BE2C (cell line): ENCODE data around the gene MSLN.

Experiments
- DNase-seq: peaks from one replicate; pipeline ENCODE4 v3.0.0-alpha.2; 2020
- H3K27me3 ChIP-seq: fragments of 250-450 bp; sonication (Bioruptor Pico); 2 replicates; pipeline ENCODE4 v1.5.1; 2020; ENCODE audit warnings: mild to moderate bottlenecking
- H3K36me3 ChIP-seq: fragments of 250-450 bp; sonication (Bioruptor Pico); 2 replicates; pipeline ENCODE4 v1.5.1; 2020; ENCODE audit warnings: mild to moderate bottlenecking
- H3K4me1 ChIP-seq: fragments of 250-450 bp; sonication (Bioruptor Pico); 2 replicates; pipeline ENCODE4 v1.5.1; 2020
- H3K4me3 ChIP-seq: 2 replicates; pipeline ENCODE4 v1.5.1; 2011; ENCODE audit warnings: low read depth, low read length
- H3K9me3 ChIP-seq: fragments of 250-450 bp; sonication (Bioruptor Pico); 2 replicates; pipeline ENCODE4 v1.5.1; 2020
- TF ChIP-seq, protein P1 (sequence below): IDR thresholded peaks from 2 replicates; pipeline ENCODE4 v1.5.1; 2012; ENCODE audit warnings: mild to moderate bottlenecking, low read depth, low read length

The MSLN gene

DNA sequence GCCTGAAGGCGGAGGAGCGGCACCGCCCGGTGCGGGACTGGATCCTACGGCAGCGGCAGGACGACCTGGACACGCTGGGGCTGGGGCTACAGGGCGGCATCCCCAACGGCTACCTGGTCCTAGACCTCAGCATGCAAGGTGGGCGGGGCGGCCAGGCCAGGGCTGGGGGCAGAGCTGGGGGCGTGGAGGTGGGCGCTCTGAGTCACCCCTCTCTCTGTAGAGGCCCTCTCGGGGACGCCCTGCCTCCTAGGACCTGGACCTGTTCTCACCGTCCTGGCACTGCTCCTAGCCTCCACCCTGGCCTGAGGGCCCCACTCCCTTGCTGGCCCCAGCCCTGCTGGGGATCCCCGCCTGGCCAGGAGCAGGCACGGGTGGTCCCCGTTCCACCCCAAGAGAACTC is 7.9 kb downstream of the MSLN start:
- H3K36me3 ChIP-seq = no peaks in the 10 kb centered on the region
- no peaks in the 10 kb centered on the region for H3K4me1 ChIP-seq
- H3K4me3 ChIP-seq = no peak overlapping the region
- no peaks in the 10 kb centered on the region for H3K27me3 ChIP-seq
- H3K9me3 ChIP-seq = no peaks in the 10 kb centered on the region
- no peak for DNase-seq
- TF ChIP-seq, protein P1, sequence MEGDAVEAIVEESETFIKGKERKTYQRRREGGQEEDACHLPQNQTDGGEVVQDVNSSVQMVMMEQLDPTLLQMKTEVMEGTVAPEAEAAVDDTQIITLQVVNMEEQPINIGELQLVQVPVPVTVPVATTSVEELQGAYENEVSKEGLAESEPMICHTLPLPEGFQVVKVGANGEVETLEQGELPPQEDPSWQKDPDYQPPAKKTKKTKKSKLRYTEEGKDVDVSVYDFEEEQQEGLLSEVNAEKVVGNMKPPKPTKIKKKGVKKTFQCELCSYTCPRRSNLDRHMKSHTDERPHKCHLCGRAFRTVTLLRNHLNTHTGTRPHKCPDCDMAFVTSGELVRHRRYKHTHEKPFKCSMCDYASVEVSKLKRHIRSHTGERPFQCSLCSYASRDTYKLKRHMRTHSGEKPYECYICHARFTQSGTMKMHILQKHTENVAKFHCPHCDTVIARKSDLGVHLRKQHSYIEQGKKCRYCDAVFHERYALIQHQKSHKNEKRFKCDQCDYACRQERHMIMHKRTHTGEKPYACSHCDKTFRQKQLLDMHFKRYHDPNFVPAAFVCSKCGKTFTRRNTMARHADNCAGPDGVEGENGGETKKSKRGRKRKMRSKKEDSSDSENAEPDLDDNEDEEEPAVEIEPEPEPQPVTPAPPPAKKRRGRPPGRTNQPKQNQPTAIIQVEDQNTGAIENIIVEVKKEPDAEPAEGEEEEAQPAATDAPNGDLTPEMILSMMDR = no peak

DNA sequence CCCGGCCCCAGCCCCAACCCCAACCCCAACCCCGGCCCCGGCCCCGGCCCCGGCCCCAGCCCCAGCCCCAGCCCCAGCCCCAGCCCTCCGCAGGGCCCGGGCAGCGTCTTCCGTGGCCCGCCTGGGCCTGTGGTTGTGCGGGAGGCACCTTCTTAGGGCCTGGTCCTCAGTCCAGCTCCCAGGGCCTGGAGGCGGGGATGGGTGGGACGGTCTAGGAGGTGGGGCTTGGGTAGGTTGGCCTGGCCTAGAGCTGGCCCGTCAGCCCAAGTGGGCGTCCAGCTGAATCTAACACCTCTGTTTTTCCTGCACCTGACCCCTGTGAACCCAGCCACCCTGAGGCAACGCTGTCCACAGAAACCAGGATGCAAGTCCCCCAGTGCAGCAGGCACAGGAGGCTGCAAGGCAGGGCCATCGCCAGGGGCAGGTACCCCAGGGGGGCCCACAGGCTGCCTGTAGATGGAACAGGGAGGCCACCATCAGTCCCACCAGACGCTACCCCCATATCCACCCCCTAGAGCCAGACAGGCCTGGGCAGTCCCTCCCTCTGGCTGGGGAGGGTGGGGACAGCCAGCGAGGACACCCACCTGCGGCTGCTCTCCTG is 8.8 kb downstream of the MSLN start:
- no peaks in the 10 kb centered on the region for H3K27me3 ChIP-seq
- no peaks in the 10 kb centered on the region for H3K36me3 ChIP-seq
- DNase-seq = no peak
- no peaks in the 10 kb centered on the region for H3K4me1 ChIP-seq
- no peak overlapping the region for H3K4me3 ChIP-seq
- H3K9me3 ChIP-seq = no peaks in the 10 kb centered on the region
- TF ChIP-seq, protein P1 = no peak

DNA sequence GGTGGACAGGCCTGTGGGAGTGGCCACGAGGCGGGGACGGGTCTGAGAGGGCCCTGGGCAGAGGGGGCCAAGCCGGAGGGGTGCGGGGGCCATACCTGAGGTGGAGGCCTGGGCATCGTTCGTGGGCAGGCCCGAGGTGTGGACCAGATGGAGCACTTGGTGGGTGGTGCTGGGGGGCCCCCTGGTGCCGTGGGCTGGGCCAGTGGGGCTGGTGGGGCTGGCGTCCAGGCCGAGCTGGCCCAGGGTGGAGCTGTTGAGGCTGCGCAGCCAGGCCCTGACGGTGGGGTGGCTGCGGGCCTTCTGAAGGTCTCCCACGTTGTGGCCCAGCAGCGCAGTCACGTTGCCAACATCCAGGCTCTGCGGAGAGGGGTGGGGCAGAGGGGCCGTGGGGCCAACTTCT is 9.4 kb downstream of the MSLN start:
- DNase-seq = no peak
- Histone ChIP-seq H3K4me1 (no peaks in the 10 kb centered on the region), H3K36me3 (no peaks in the 10 kb centered on the region), H3K27me3 (no peaks in the 10 kb centered on the region), H3K9me3 (no peaks in the 10 kb centered on the region), H3K4me3 (no peak overlapping the region)
- TF ChIP-seq, protein P1 = no peak

DNA sequence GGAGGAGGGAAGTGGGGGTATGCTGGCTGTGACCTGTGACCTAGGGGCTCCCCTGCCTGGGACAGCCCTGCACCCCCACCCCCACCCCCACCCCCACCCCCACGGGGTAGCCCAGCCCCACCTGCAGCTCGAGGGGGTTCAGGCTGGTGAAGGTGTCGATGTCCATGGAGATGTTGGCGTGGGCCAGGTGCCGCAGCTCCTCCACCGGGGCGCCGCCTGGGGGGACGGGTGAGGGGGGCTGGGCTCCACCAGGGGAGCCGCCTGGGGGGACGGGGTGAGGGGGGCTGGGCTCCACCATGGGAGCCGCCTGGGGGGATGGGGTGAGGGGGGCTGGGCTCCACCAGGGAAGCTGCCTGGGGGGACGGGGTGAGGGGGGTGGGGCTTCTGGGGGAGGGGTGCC is 9.9 kb downstream of the MSLN start:
- no peak overlapping the region for H3K4me3 ChIP-seq
- H3K27me3 ChIP-seq = no peaks in the 10 kb centered on the region
- no peaks in the 10 kb centered on the region for H3K9me3 ChIP-seq
- no peak for DNase-seq
- TF ChIP-seq, protein P1 = no peak
- no peaks in the 10 kb centered on the region for H3K36me3 ChIP-seq
- H3K4me1 ChIP-seq = no peaks in the 10 kb centered on the region

DNA sequence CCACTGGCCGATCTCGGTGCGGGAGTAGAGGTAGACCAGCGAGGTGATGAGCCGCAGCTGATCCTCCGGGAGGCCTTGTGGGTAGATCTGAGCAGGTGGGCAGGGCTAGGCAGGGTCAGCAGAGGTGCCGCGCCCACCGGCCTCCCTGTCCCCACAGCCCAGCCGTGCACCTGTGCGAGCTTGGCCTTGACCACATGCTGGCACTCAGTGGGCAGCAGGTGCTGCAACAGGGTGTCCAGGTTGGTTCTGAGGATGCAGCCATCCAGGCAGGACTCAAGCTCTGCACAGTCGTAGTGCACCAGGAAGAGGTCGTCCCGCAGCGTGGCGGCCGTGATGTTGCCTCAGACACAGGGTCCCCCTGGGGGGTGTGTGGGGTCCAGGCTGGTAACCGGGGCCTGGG is 12.4 kb downstream of the MSLN start:
- TF ChIP-seq, protein P1 = no peak
- DNase-seq = no peak
- no peaks in the 10 kb centered on the region for H3K36me3 ChIP-seq
- no peak overlapping the region for H3K4me3 ChIP-seq
- no peaks in the 10 kb centered on the region for H3K4me1 ChIP-seq
- no peaks in the 10 kb centered on the region for H3K27me3 ChIP-seq
- no peaks in the 10 kb centered on the region for H3K9me3 ChIP-seq

DNA sequence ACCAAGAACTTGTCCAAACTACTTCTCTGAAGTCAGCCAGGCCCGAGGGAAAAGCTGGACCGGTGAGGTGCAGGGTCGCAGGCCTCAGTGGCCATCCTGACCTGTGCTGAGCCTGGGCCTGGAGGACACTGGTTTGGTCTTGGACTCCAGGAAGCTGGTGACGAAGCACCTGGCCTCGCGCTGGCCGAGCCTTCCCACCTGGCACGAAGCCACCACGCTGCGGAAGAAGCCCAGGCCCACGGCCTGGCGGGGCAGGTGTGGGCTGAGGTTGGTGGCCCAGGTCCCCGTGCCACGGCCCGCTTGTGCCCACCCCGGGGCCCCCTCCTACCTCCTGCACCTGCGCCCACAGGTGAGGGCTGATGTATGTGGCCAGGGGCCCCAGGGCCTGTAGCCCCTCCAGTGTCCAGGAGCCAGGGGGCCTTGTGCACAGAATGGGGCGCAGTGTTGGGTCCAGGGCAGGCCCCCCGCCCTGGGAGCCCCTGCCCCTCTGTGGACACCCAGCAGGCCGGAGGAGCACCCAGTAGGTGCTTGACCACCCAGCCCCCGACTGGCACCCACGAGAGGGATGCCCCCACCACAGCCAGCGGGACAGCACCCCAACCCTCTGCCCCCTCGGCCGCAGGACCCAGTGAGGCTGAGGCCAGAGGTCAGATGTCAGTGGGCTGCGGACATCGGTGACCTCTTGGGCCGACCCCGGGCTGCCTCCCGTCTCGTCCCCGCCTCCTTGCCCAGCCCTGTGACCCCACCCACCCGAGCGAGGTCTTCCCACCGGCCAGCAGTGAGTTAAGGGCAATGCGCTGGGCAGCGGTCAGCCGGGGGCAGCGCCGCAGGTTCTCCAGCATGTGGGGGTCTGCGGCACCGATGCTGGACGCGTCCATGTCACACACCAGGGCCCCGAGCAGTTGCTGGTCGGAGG is 13.8 kb downstream of the MSLN start:
- no peaks in the 10 kb centered on the region for H3K4me1 ChIP-seq
- TF ChIP-seq, protein P1 = no peak
- no peaks in the 10 kb centered on the region for H3K27me3 ChIP-seq
- H3K4me3 ChIP-seq = no peak overlapping the region
- no peaks in the 10 kb centered on the region for H3K9me3 ChIP-seq
- H3K36me3 ChIP-seq = no peaks in the 10 kb centered on the region
- no peak for DNase-seq
